ENCODE data around the gene LTBP2.
A peak's percentile ranks its signal among the peaks of the same experiment; 100 is the strongest.

LTBP2 gene

GRCh38 chr14:74510223-74510931 lies 101.7 kb downstream of the LTBP2 start:
- no peaks in the 10 kb centered on the region for H3K9me3 ChIP-seq (ENCODE audit: control insufficient read depth, low read length)
- 35% methylated on average over 21 of the region's 21 CpGs for whole genome bisulfite sequencing, 2 experiments
- H3K27me3 ChIP-seq (ENCODE audit: control insufficient read depth, insufficient read depth, low read length, poor library complexity, severe bottlenecking), result no peaks in the 10 kb centered on the region
- no peak overlapping the region for H3K4me3 ChIP-seq (ENCODE audit: insufficient read depth, low read depth, low read length)
- peaks cover 39% of the 10 kb centered on the region for H3K4me1 ChIP-seq (ENCODE audit: control insufficient read depth, insufficient read depth, low read length)
- H3K36me3 ChIP-seq (ENCODE audit: control insufficient read depth, insufficient read depth, low read length), result no peaks in the 10 kb centered on the region
- H3K27ac ChIP-seq (ENCODE audit: insufficient read depth, low read depth, low read length, poor library complexity, severe bottlenecking), result peak overlapping the region; percentile 6

DNA sequence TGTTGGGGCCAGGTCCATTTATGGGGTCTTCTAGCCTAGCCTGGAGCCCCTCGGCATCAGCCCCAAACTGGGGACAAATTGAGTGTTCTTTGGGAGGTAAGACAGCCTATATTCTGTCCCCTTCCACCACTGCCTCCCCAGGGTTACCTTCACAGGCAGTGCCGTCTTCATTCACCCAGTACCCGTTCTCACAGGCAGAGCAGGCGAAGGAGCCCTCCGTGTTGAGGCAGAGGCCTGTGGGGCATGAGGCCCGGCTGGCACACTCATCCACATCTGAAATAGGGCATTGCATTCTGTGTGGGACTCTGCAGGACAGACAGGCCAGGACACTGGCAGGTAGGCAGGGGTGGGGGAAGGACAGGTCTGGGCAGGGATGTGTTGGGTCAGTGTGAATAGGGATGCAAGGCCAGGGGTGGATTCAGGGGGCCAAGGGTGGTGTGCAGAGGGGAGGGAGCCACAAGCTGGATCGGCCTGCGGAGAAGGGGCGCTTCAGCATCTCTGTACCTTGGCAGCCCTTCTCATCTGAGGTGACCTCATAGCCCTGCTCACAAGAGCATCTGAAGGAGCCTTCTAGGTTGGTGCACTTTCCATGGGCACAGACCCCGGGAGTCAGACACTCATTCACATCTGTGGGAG lies 102.3 kb downstream of the LTBP2 start:
- Histone ChIP-seq H3K27me3 (ENCODE audit: control insufficient read depth, insufficient read depth, low read length, poor library complexity, severe bottlenecking) (no peaks in the 10 kb centered on the region), H3K4me1 (ENCODE audit: control insufficient read depth, insufficient read depth, low read length) (peaks cover 38% of the 10 kb centered on the region), H3K27ac (ENCODE audit: insufficient read depth, low read depth, low read length, poor library complexity, severe bottlenecking) (no peak overlapping the region), H3K4me3 (ENCODE audit: insufficient read depth, low read depth, low read length) (no peak overlapping the region), H3K36me3 (ENCODE audit: control insufficient read depth, insufficient read depth, low read length) (no peaks in the 10 kb centered on the region), H3K9me3 (ENCODE audit: control insufficient read depth, low read length) (no peaks in the 10 kb centered on the region)
- WGBS, 2 experiments, result 92% methylated on average over 10 of the region's 10 CpGs

- Histone ChIP-seq H3K4me1 (ENCODE audit: control insufficient read depth, insufficient read depth, low read length) (peaks cover 34% of the 10 kb centered on the region), H3K27ac (ENCODE audit: insufficient read depth, low read depth, low read length, poor library complexity, severe bottlenecking) (no peak overlapping the region), H3K36me3 (ENCODE audit: control insufficient read depth, insufficient read depth, low read length) (no peaks in the 10 kb centered on the region), H3K4me3 (ENCODE audit: insufficient read depth, low read depth, low read length) (no peak overlapping the region), H3K27me3 (ENCODE audit: control insufficient read depth, insufficient read depth, low read length, poor library complexity, severe bottlenecking) (no peaks in the 10 kb centered on the region), H3K9me3 (ENCODE audit: control insufficient read depth, low read length) (no peaks in the 10 kb centered on the region)
- WGBS, 2 experiments, result 84 to 87% methylated on average over 13 of the region's 13 CpGs
Observed at GRCh38 chr14:74508844-74509428, 103.1 kb downstream of the LTBP2 start.

GRCh38 chr14:74508292-74508731 lies 103.7 kb downstream of the LTBP2 start:
- Histone ChIP-seq H3K27ac (ENCODE audit: insufficient read depth, low read depth, low read length, poor library complexity, severe bottlenecking) (no peak overlapping the region), H3K9me3 (ENCODE audit: control insufficient read depth, low read length) (no peaks in the 10 kb centered on the region), H3K4me1 (ENCODE audit: control insufficient read depth, insufficient read depth, low read length) (peaks cover 34% of the 10 kb centered on the region), H3K27me3 (ENCODE audit: control insufficient read depth, insufficient read depth, low read length, poor library complexity, severe bottlenecking) (no peaks in the 10 kb centered on the region), H3K36me3 (ENCODE audit: control insufficient read depth, insufficient read depth, low read length) (no peaks in the 10 kb centered on the region), H3K4me3 (ENCODE audit: insufficient read depth, low read depth, low read length) (no peak overlapping the region)
- 41 to 49% methylated on average over 15 of the region's 15 CpGs for WGBS, 2 experiments

DNA sequence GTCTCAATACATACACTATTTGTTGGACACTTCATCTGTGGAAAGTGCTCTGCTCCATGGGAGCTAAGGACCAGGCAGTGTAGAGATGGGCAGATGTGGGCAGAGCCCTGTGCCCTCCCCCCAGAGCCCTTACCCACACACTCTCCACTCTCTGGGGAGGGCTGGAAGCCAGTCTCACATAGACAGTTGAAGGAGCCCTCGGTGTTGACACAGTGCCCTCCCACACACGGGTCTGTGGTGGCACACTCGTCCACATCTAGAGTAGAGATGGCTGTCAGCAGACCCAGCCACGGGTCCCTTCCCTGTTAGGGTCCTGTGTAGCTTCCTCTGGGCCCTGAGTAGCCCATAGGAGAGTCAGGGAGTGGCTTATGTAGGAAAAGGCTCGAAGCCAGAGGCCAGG lies 104.2 kb downstream of the LTBP2 start:
- peaks cover 34% of the 10 kb centered on the region for H3K4me1 ChIP-seq (ENCODE audit: control insufficient read depth, insufficient read depth, low read length)
- no peak overlapping the region for H3K27ac ChIP-seq (ENCODE audit: insufficient read depth, low read depth, low read length, poor library complexity, severe bottlenecking)
- no peaks in the 10 kb centered on the region for H3K27me3 ChIP-seq (ENCODE audit: control insufficient read depth, insufficient read depth, low read length, poor library complexity, severe bottlenecking)
- H3K4me3 ChIP-seq (ENCODE audit: insufficient read depth, low read depth, low read length), result no peak overlapping the region
- no peaks in the 10 kb centered on the region for H3K36me3 ChIP-seq (ENCODE audit: control insufficient read depth, insufficient read depth, low read length)
- 85 to 90% methylated on average over 5 of the region's 5 CpGs for WGBS, 2 experiments
- H3K9me3 ChIP-seq (ENCODE audit: control insufficient read depth, low read length), result no peaks in the 10 kb centered on the region

DNA sequence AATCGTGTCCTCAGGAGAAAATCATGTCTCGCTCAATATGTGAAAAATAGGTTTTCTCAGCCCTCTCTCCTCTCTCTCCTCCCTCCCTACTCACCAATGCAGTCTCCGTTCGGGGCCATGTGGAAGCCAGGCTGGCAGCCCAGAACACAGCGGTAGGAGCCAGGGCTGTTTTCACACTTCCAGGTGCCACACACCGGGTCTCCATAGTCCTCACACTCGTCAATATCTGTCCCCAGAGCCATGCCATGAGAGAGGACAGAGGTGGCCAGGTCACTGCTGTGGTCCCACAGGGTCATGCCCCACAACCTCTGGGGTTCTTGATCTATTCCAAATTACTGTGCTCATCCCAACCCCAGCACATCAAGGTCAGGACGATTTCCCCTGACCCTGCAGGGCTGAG lies 105.0 kb downstream of the LTBP2 start:
- Histone ChIP-seq H3K4me3 (ENCODE audit: insufficient read depth, low read depth, low read length) (no peak overlapping the region), H3K27me3 (ENCODE audit: control insufficient read depth, insufficient read depth, low read length, poor library complexity, severe bottlenecking) (no peaks in the 10 kb centered on the region), H3K36me3 (ENCODE audit: control insufficient read depth, insufficient read depth, low read length) (no peaks in the 10 kb centered on the region), H3K4me1 (ENCODE audit: control insufficient read depth, insufficient read depth, low read length) (peaks cover 34% of the 10 kb centered on the region), H3K27ac (ENCODE audit: insufficient read depth, low read depth, low read length, poor library complexity, severe bottlenecking) (no peak overlapping the region), H3K9me3 (ENCODE audit: control insufficient read depth, low read length) (no peaks in the 10 kb centered on the region)
- 91 to 92% methylated on average over 8 of the region's 8 CpGs for WGBS, 2 experiments

DNA sequence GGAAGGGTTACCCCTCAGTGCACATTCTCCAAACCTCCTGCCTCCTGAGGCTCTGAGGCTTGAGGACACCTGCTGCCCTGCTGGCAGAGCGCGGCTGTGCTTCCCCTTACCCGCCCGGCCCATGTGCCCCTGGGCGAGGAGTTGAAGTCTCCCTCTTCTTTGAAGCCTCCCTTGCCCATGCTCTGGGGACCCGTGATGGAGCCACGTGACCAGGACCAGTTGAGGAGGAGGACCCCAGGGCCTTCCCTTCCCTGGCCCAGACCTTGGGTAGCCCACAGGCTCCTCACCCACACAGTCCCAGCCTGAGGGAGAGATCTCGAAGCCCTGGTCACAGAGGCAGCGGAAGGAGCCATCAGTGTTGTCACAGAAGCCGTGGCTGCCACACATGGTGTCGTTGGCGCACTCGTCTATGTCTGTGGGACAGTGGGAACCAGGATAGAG lies 105.6 kb downstream of the LTBP2 start:
- 95 to 96% methylated on average over 13 of the region's 13 CpGs for WGBS, 2 experiments
- no peaks in the 10 kb centered on the region for H3K27me3 ChIP-seq (ENCODE audit: control insufficient read depth, insufficient read depth, low read length, poor library complexity, severe bottlenecking)
- H3K4me3 ChIP-seq (ENCODE audit: insufficient read depth, low read depth, low read length), result no peak overlapping the region
- peaks cover 34% of the 10 kb centered on the region for H3K4me1 ChIP-seq (ENCODE audit: control insufficient read depth, insufficient read depth, low read length)
- no peaks in the 10 kb centered on the region for H3K9me3 ChIP-seq (ENCODE audit: control insufficient read depth, low read length)
- H3K27ac ChIP-seq (ENCODE audit: insufficient read depth, low read depth, low read length, poor library complexity, severe bottlenecking), result no peak overlapping the region
- H3K36me3 ChIP-seq (ENCODE audit: control insufficient read depth, insufficient read depth, low read length), result no peaks in the 10 kb centered on the region

DNA sequence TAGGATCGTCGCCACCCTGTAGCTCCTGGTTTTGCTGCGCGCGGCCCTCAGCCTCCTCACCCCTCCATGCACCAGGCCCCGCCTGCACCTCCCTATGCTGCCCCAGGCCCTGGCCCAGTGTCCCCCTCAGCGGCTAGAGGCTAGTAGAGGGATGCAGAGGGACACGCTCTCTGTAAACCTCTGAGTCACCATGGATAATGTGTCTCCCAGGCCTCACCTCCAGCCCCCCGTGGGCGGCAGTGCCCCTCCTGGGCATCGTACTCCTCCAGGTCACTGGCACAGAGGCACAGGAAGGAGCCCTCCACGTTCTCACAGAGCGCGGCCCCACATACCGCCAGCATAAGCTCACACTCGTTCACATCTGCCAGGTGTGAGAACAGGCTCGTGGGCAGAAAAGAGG lies 106.2 kb downstream of the LTBP2 start:
- H3K27me3 ChIP-seq (ENCODE audit: control insufficient read depth, insufficient read depth, low read length, poor library complexity, severe bottlenecking), result no peaks in the 10 kb centered on the region
- H3K4me1 ChIP-seq (ENCODE audit: control insufficient read depth, insufficient read depth, low read length), result peaks cover 30% of the 10 kb centered on the region
- 93 to 95% methylated on average over 17 of the region's 17 CpGs for WGBS, 2 experiments
- H3K9me3 ChIP-seq (ENCODE audit: control insufficient read depth, low read length), result no peaks in the 10 kb centered on the region
- H3K27ac ChIP-seq (ENCODE audit: insufficient read depth, low read depth, low read length, poor library complexity, severe bottlenecking), result no peak overlapping the region
- H3K36me3 ChIP-seq (ENCODE audit: control insufficient read depth, insufficient read depth, low read length), result no peaks in the 10 kb centered on the region
- no peak overlapping the region for H3K4me3 ChIP-seq (ENCODE audit: insufficient read depth, low read depth, low read length)

- peaks cover 30% of the 10 kb centered on the region for H3K4me1 ChIP-seq (ENCODE audit: control insufficient read depth, insufficient read depth, low read length)
- WGBS, 2 experiments, result 92 to 94% methylated on average over 20 of the region's 20 CpGs
- no peak overlapping the region for H3K4me3 ChIP-seq (ENCODE audit: insufficient read depth, low read depth, low read length)
- no peak overlapping the region for H3K27ac ChIP-seq (ENCODE audit: insufficient read depth, low read depth, low read length, poor library complexity, severe bottlenecking)
- no peaks in the 10 kb centered on the region for H3K9me3 ChIP-seq (ENCODE audit: control insufficient read depth, low read length)
- no peaks in the 10 kb centered on the region for H3K36me3 ChIP-seq (ENCODE audit: control insufficient read depth, insufficient read depth, low read length)
- H3K27me3 ChIP-seq (ENCODE audit: control insufficient read depth, insufficient read depth, low read length, poor library complexity, severe bottlenecking), result no peaks in the 10 kb centered on the region
Observed at GRCh38 chr14:74504874-74505720, 106.9 kb downstream of the LTBP2 start.

- peaks cover 25% of the 10 kb centered on the region for H3K4me1 ChIP-seq (ENCODE audit: control insufficient read depth, insufficient read depth, low read length)
- no peak overlapping the region for H3K27ac ChIP-seq (ENCODE audit: insufficient read depth, low read depth, low read length, poor library complexity, severe bottlenecking)
Observed at GRCh38 chr14:74504412-74504811, 107.6 kb downstream of the LTBP2 start.

More at GRCh38 chr14:74504412-74504811, 107.6 kb downstream of the LTBP2 start:
- WGBS, 2 experiments, result 86 to 92% methylated on average over 4 of the region's 4 CpGs
- Histone ChIP-seq H3K36me3 (ENCODE audit: control insufficient read depth, insufficient read depth, low read length) (no peaks in the 10 kb centered on the region), H3K9me3 (ENCODE audit: control insufficient read depth, low read length) (no peaks in the 10 kb centered on the region), H3K27me3 (ENCODE audit: control insufficient read depth, insufficient read depth, low read length, poor library complexity, severe bottlenecking) (no peaks in the 10 kb centered on the region), H3K4me3 (ENCODE audit: insufficient read depth, low read depth, low read length) (no peak overlapping the region)

All from ectodermal cell (in vitro differentiated cells).